ENCODE measurements around the gene USP17L20.
"Not testable (repeated sequence)": the region's sequence is repeated elsewhere in the genome, so short reads cannot be mapped to it uniquely, and the experiment has no call there.

DNA sequence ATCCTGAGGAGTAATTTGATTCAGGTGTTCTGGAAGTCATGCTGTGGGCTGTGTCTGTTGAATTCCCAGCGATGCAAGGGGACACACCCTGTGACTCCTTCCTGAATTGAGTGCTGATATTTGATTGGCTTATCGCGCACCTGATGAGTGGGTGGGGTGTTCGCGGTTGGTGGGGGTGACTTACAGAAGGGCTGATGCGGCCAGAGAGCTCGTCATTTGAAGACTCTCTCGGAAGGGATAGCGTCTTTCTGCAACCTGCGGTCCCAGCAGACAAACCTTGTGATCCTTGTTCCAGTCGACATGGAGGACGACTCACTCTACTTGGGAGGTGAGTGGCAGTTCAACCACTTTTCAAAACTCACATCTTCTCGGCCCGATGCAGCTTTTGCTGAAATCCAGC is 14.3 kb upstream of the USP17L20 start, which contains the start of gene USP17L17:
- not testable (repeated sequence) for TF ChIP-seq EZH2phosphoT487 (IDR thresholded peaks at IDR 0.05; ENCODE audit: low read length); EZH2 (optimal IDR thresholded peaks at IDR 0.05; ENCODE audit: low read depth, low read length)
- TF ChIP-seq, protein P1, sequence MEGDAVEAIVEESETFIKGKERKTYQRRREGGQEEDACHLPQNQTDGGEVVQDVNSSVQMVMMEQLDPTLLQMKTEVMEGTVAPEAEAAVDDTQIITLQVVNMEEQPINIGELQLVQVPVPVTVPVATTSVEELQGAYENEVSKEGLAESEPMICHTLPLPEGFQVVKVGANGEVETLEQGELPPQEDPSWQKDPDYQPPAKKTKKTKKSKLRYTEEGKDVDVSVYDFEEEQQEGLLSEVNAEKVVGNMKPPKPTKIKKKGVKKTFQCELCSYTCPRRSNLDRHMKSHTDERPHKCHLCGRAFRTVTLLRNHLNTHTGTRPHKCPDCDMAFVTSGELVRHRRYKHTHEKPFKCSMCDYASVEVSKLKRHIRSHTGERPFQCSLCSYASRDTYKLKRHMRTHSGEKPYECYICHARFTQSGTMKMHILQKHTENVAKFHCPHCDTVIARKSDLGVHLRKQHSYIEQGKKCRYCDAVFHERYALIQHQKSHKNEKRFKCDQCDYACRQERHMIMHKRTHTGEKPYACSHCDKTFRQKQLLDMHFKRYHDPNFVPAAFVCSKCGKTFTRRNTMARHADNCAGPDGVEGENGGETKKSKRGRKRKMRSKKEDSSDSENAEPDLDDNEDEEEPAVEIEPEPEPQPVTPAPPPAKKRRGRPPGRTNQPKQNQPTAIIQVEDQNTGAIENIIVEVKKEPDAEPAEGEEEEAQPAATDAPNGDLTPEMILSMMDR (IDR thresholded peaks at IDR 0.05; ENCODE audit: low read length): not testable (repeated sequence)

Data from MM.1S (cell line).